Measurements from ENCODE around the gene FOXP1. TPM values are rescaled to one million over a fixed set of nuclear protein-coding genes. Genes with fewer than 3 reads are reported as not detected.

Gene FOXP1
- total and polyA plus RNA-seq, 3 donors from 2014 or later: 37.8 to 105 (median 75.9) TPM

- no peaks in the 10 kb centered on the region for H3K27me3 ChIP-seq
Measured at GRCh38 chr3:71102111-71102983, 481.2 kb downstream of the FOXP1 start.

GRCh38 chr3:71101626-71102025 lies 481.9 kb downstream of the FOXP1 start:
- Histone ChIP-seq H3K4me3 (no peak overlapping the region), H3K27ac (no peak overlapping the region)
- intact Hi-C loops (cut with DNase I; ENCODE audit: low total_unique reads): no loop called here

More at GRCh38 chr3:71102111-71102983, 481.2 kb downstream of the FOXP1 start:
- DNase-seq: no peak
- H3K4me1 ChIP-seq: no peaks in the 10 kb centered on the region
- no peaks in the 10 kb centered on the region for H3K9me3 ChIP-seq
- H3K27ac ChIP-seq: no peak overlapping the region
- 68 to 79% methylated on average over 11 of the region's 11 CpGs for WGBS, 2 donors
- no peaks in the 10 kb centered on the region for H3K36me3 ChIP-seq (ENCODE audit: low read depth, missing control alignments)
- TF ChIP-seq POLR2A (IDR thresholded peaks at IDR 0.05) (no peak), CTCF (IDR thresholded peaks at IDR 0.05) (no peak)
- intact Hi-C loops (cut with DNase I; ENCODE audit: low total_unique reads): no loop called here
- H3K4me3 ChIP-seq: no peak overlapping the region

GRCh38 chr3:71101014-71101413 lies 482.5 kb downstream of the FOXP1 start:
- WGBS, 2 donors: 90 to 91% methylated on average over 3 of the region's 3 CpGs
- Histone ChIP-seq H3K4me1 (no peaks in the 10 kb centered on the region), H3K36me3 (ENCODE audit: low read depth, missing control alignments) (no peaks in the 10 kb centered on the region), H3K9me3 (no peaks in the 10 kb centered on the region), H3K27me3 (no peaks in the 10 kb centered on the region), H3K27ac (no peak overlapping the region), H3K4me3 (no peak overlapping the region)
- intact Hi-C loops (cut with DNase I; ENCODE audit: low total_unique reads): no loop called here
- no peak for DNase-seq
- TF ChIP-seq CTCF (IDR thresholded peaks at IDR 0.05): no peak
- no peak for TF ChIP-seq POLR2A (IDR thresholded peaks at IDR 0.05)

More at GRCh38 chr3:71101626-71102025, 481.9 kb downstream of the FOXP1 start:
- WGBS, 2 donors: 85 to 91% methylated on average over 5 of the region's 5 CpGs
- no peaks in the 10 kb centered on the region for H3K27me3 ChIP-seq
- H3K36me3 ChIP-seq (ENCODE audit: low read depth, missing control alignments): no peaks in the 10 kb centered on the region
- DNase-seq: no peak
- no peaks in the 10 kb centered on the region for H3K9me3 ChIP-seq
- no peaks in the 10 kb centered on the region for H3K4me1 ChIP-seq
- TF ChIP-seq CTCF (IDR thresholded peaks at IDR 0.05): no peak
- TF ChIP-seq POLR2A (IDR thresholded peaks at IDR 0.05): no peak

GRCh38 chr3:71099997-71100719 lies 483.4 kb downstream of the FOXP1 start:
- no peaks in the 10 kb centered on the region for H3K36me3 ChIP-seq (ENCODE audit: low read depth, missing control alignments)
- H3K27me3 ChIP-seq: no peaks in the 10 kb centered on the region
- no peak overlapping the region for H3K27ac ChIP-seq
- intact Hi-C loops (cut with DNase I; ENCODE audit: low total_unique reads): no loop called here
- 69 to 72% methylated on average over 6 of the region's 6 CpGs for WGBS, 2 donors
- no peaks in the 10 kb centered on the region for H3K4me1 ChIP-seq
- DNase-seq: no peak
- TF ChIP-seq CTCF (IDR thresholded peaks at IDR 0.05): no peak
- no peak overlapping the region for H3K4me3 ChIP-seq
- H3K9me3 ChIP-seq: no peaks in the 10 kb centered on the region
